Immature natural killer cell (primary cell): ENCODE measurements around the gene HOXA5. TPM values are rescaled to one million over a fixed set of nuclear protein-coding genes. Genes with fewer than 3 reads are reported as not detected.
A peak's percentile ranks its signal among the peaks of the same experiment; 100 is the strongest.

ENCODE experiments used
- DNase-seq, 3 donors: peaks; one replicate each; pipeline ENCODE4 v3.0.0; 2022; ENCODE audit warnings: mixed read lengths in 1 of 3
- H3K27ac Mint-ChIP-seq, 6 donors: one replicate each; pipeline ENCODE4 v1.8.0; 2020; ENCODE audit warnings: mixed read lengths in 6 of 6, mild to moderate bottlenecking in 5 of 6, inconsistent platforms in 4 of 6, moderate library complexity in 3 of 6
- H3K27me3 Mint-ChIP-seq, 3 donors: one replicate each; pipeline ENCODE4 v1.8.0; 2020 to 2021; ENCODE audit warnings: low read depth in 3 of 3, mild to moderate bottlenecking in 3 of 3, mixed read lengths in 3 of 3, moderate library complexity in 3 of 3, inconsistent platforms in 1 of 3
- H3K36me3 Mint-ChIP-seq, 3 donors: one replicate each; pipeline ENCODE4 v1.8.0; 2020; ENCODE audit warnings: mixed read lengths in 3 of 3, inconsistent platforms in 2 of 3, mild to moderate bottlenecking in 2 of 3
- H3K4me1 Mint-ChIP-seq, 2 donors: one replicate each; pipeline ENCODE4 v1.8.0; 2020; ENCODE audit warnings: inconsistent platforms in 2 of 2, mild to moderate bottlenecking in 2 of 2, mixed read lengths in 2 of 2, moderate library complexity in 1 of 2
- H3K4me3 Mint-ChIP-seq, 5 donors: one replicate each; pipeline ENCODE4 v1.8.0; 2020; ENCODE audit warnings: mild to moderate bottlenecking in 5 of 5, mixed read lengths in 5 of 5, inconsistent platforms in 3 of 5, moderate library complexity in 3 of 5
- H3K9me3 Mint-ChIP-seq, 6 donors: one replicate each; pipeline ENCODE4 v1.8.0; 2020; ENCODE audit warnings: mild to moderate bottlenecking in 6 of 6, mixed read lengths in 6 of 6, inconsistent platforms in 4 of 6, moderate library complexity in 3 of 6
- polyA plus RNA-seq, 3 donors: library from polyadenylated mRNA; unstranded; fragments of 300-500 nt; fragmentation: Illumina TruSeq; gene quantifications; one replicate each; pipeline ENCODE4 v1.2.3, GENCODE V29; 2021

Gene HOXA5
- polyA plus RNA-seq, 3 donors from 2014 or later, result 0.42 to 1.1 (median 0.73) TPM

DNA sequence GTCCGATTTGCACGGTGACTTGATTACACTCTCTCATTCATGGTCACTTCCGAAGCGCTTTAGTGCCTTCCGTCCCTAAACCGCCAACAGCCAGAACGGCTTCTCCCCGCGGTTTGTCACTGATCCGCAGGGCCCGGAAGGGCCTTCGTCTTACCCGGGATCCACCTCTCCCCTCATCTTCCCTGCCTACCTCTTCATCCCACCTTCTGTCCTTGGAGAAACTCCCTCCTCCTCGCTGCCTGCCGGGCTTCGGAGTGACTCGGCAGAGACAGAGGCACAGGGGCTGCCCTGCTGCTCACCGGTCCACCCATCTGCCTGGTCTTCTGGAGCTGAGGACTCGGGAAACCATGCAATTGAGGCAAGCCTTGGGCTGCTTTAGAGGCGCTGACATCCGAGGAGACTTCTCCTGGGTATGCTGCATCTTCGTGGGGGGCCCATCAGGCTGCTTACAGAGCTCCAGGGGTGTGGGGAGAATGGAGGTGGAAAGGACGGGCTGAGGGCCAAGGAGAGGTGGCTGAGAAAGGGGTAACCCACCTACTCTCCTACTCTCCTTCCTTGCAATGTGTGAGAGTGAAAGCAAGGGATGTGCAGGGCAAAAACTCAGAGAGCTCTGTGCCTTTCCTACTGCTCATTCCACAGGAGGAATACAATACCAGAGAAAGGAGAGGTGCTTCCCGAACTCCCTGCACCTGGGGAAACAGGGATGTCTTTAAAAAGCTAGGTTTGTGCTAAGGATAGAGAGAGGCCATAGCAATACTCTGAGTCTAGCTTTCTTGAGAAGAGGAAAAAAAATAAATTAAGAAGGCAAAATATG, 42.6 kb upstream of the HOXA5 start:
- H3K36me3 Mint-ChIP-seq, result no peaks in the 10 kb centered on the region
- peak overlapping the region in 2 of 6 donors; percentile 11 to 65 for H3K27ac Mint-ChIP-seq
- peaks cover 61 to 82% (median 74%) of the 10 kb centered on the region in 3 donors for H3K27me3 Mint-ChIP-seq
- DNase-seq, result no peak
- peak overlapping the region; percentile 81 to 96 (median 86) for H3K4me3 Mint-ChIP-seq
- peaks cover 50 to 62% of the 10 kb centered on the region in 2 donors for H3K4me1 Mint-ChIP-seq
- no peaks in the 10 kb centered on the region for H3K9me3 Mint-ChIP-seq

DNA sequence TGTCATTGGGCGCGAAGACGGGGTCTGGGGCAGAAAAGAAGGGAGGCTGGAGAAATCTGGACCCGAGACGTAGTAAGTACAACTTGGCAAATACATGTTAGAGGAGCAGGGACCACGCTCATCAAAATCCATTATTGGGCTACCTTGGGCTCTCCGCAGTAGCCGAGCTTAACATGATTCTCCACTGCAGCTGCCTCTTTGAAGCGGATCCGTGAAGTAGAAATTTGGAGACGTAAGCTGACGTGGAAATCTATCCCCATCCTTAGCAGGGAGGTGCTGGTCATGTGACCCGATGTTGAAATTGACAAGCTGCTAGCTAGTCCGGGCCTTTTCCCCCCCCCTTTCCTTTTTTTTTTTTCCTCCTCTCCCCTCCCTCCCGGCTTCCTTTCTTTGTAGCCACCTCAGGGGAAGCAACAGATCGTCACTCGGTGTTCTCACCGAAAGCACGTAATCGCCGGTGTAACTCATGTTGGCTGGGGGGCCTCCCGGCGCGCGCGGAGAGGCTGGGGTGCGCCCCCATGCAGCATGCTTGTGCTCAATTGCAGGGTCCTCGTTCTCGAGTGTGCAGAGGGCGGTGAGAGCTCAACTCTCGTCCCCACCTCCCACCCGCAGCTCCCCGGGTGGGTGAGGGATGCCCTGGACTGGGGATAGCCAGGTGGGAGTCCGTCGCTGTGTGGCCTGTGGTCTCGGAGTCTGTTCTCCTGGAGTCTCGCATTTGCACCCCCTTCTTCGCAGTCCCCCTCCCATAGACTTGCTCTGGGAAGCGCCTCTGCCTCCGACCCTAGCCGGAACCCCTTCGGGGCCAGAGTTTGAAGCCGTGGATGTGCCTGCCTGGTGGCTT, 41.8 kb upstream of the HOXA5 start, which contains the start of gene HOXA11:
Gene HOXA11, minus strand, starts transcription at position 220 of the 841 bp plus-strand sequence. Its CDS starts 88 bp downstream, at position 132.
- Mint-ChIP-seq H3K9me3 (no peaks in the 10 kb centered on the region), H3K36me3 (no peaks in the 10 kb centered on the region), H3K27me3 (peaks cover 57 to 77% (median 68%) of the 10 kb centered on the region in 3 donors), H3K4me3 (peak within 1 kb of the TSS; percentile 81 to 96 (median 86)), H3K27ac (peak within 1 kb of the TSS in 4 of 6 donors; percentile 15 to 65 (median 43)), H3K4me1 (peaks cover 52 to 62% of the 10 kb centered on the region in 2 donors)
- DNase-seq, result no peak

DNA sequence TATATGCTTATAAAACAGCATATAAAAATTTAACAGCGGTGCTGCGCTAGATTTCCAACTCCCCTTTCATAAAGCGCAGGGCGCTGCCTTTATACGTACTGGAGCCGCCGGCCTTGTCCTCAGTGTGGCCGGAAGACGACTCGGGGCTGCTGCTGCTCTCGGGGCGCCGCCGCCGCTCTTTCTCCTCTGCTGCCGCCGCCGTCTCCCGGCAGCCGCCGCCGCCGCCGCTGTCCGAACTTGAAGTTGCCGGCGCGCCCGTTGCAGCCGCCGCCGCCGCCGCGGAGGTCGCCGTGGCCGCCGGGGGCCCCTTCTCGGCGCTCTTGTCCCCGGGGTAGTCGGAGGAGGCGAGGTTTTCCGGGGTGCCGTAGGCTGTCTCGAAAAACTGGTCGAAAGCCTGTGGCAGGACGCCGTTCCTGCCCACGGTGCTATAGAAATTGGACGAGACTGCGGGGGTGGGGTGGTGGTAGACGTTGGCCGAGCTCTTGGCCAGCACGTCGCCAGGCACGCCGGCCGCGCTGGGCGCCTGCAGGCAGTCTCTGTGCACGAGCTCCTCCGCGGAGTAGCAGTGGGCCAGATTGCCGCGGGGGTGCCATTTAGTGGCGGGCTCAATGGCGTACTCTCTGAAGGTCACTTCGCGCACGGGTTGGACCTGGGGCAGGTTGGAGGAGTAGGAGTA, 41.0 kb upstream of the HOXA5 start:
- Mint-ChIP-seq H3K4me1 (peaks cover 55 to 61% of the 10 kb centered on the region in 2 donors), H3K4me3 (peak overlapping the region; percentile 81 to 96 (median 86)), H3K9me3 (peaks cover 0 to 1% (median 0%) of the 10 kb centered on the region in 6 donors), H3K36me3 (peaks cover 0 to 5% (median 0%) of the 10 kb centered on the region in 3 donors), H3K27ac (peak overlapping the region in 3 of 6 donors; percentile 15 to 65 (median 40)), H3K27me3 (peaks cover 57 to 75% (median 71%) of the 10 kb centered on the region in 3 donors)
- peak in 2 of 3 donors; percentile 45 to 55 for DNase-seq

DNA sequence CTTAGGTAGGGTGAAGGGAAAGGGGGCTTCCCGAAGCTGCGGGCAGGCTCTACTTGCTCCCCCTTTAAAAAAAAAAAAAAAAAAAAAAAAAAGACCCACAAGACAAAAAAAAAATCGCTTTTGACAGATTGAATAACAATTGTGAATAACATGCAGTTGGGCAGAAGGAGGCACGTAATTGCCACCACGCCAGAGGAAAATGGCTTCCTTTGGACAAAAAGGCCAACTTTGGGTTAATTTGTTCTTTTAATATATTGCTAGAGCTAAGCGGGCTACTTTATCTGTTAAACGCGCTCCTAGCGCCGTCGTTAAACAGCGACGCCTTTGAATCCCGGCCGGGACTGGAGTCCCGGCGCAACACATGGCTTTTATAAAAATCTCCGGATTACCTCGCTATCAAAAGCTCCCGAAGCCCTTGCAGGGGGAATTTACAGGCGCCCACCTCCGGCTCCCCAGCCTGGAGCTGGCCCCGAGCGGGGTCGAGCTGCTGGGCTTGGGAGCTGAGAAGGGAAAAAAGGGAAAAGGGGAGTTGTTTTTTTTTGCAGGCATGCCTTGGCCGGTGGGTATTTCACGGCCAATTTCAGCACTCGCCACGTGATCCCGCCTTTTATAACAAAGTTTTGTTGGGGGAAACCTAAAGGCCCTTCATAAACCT, 40.3 kb upstream of the HOXA5 start:
- peaks cover 0 to 8% (median 0%) of the 10 kb centered on the region in 3 donors for H3K36me3 Mint-ChIP-seq
- H3K27me3 Mint-ChIP-seq, result peaks cover 53 to 75% (median 73%) of the 10 kb centered on the region in 3 donors
- peaks cover 52 to 58% of the 10 kb centered on the region in 2 donors for H3K4me1 Mint-ChIP-seq
- no peak for DNase-seq
- peaks cover 0 to 1% (median 0%) of the 10 kb centered on the region in 6 donors for H3K9me3 Mint-ChIP-seq
- H3K27ac Mint-ChIP-seq, result peak overlapping the region in 2 of 6 donors; percentile 46 to 49
- H3K4me3 Mint-ChIP-seq, result peak overlapping the region; percentile 75 to 90 (median 82)

DNA sequence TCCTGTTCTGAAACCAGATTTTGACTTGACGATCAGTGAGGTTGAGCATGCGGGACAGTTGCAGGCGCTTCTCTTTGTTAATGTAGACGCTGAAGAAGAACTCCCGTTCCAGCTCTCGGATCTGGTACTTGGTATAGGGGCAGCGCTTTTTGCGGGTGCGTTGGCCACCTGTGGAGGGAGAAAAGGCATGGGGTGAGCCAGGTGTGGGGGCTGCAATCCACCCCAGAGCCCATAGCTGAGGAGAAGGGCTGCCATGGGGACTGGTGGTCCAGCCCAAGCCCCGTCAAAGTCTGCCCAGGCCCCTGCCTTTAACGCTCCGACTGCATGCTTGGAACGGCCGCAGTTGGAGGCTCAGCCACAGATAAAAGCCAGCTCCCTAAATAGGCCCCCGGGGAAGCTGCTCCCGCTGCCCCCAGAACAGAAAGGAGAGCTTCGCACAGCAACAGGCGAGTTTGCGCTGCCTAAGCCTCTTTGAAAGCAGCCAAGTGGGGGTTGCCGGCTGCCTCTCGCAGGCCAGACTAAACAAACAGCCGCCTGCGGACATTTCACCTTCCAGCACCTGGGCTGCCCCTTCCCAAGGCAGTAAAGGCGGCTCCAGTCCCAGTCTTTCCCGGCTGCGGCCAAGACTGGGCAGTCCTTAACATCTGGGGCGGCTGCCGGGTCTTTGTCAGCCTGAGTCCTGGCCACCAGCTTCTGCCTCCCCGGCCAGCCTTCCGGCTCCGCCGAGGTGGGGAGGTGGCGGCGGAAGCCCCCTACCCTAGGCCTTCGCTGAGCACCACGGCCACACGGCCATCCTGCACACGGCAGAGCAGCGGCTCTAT, 39.6 kb upstream of the HOXA5 start:
- H3K36me3 Mint-ChIP-seq, result peaks cover 0 to 8% (median 0%) of the 10 kb centered on the region in 3 donors
- peaks cover 45 to 51% of the 10 kb centered on the region in 2 donors for H3K4me1 Mint-ChIP-seq
- H3K27ac Mint-ChIP-seq, result peak overlapping the region in 1 of 6 donors; percentile 46
- H3K27me3 Mint-ChIP-seq, result peaks cover 48 to 68% (median 66%) of the 10 kb centered on the region in 3 donors
- peaks cover 0 to 1% (median 0%) of the 10 kb centered on the region in 6 donors for H3K9me3 Mint-ChIP-seq
- H3K4me3 Mint-ChIP-seq, result peak overlapping the region in 3 of 5 donors; percentile 82 to 90 (median 86)
- DNase-seq, result no peak

DNA sequence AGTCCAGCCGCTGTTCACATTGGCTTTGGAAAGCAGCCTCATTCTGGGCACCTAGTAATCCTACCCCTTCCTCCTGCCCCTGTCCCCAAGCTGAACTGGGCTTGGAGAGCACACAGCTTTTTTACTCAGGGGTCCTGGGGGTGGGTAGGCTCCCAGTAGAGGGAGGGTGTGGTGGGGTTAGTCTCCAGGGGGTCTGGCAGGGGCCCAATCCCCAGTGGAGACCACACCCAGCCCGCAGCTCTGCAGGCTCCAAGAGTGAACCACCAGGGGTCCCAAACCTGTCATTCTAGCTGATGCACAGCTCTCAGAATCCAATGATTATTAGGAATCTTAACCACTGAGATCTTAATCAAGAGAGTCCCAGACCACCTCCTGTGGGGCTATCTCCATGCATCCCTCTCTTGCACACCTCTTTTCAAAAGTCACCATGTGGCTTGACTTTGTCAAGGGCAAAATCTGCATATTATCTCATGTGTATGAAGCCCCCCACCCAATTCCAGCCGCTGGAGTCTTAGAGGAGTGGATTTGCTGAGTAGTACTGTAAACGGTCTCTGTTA, 38.9 kb upstream of the HOXA5 start:
- Mint-ChIP-seq H3K27me3 (peaks cover 45 to 63% (median 61%) of the 10 kb centered on the region in 3 donors), H3K9me3 (peaks cover 0 to 1% (median 0%) of the 10 kb centered on the region in 6 donors), H3K4me3 (peak overlapping the region in 2 of 5 donors; percentile 49 to 52), H3K4me1 (peaks cover 38 to 44% of the 10 kb centered on the region in 2 donors), H3K27ac (no peak overlapping the region), H3K36me3 (peaks cover 0 to 8% (median 0%) of the 10 kb centered on the region in 3 donors)
- no peak for DNase-seq

DNA sequence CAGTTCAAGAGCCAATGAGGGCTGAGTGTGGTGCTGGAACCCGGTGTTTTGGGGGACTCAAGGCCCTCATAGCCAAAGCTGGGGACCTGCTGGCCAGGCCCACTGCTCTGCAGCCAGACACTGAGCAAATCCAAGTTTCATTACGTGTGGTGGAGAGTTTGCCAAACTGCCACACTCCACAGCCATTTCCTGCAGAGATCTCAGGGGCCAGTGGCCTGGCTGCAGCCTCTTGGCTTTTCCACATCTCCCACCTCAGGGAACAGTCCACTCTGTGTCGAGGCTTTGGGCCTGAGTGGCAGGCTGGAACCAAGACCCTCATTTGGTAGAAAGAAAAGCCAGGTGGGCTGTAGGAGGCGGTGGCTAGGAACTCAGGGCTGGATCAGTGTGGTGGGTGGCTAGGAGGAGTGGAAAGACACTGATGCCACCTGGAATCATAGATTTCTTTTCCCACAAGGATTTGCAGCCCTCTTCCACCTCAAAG, 38.4 kb upstream of the HOXA5 start:
- no peak overlapping the region for H3K4me3 Mint-ChIP-seq
- DNase-seq, result no peak
- H3K4me1 Mint-ChIP-seq, result peaks cover 35 to 38% of the 10 kb centered on the region in 2 donors
- H3K36me3 Mint-ChIP-seq, result peaks cover 0 to 8% (median 0%) of the 10 kb centered on the region in 3 donors
- H3K27ac Mint-ChIP-seq, result no peak overlapping the region
- H3K9me3 Mint-ChIP-seq, result peaks cover 0 to 1% (median 0%) of the 10 kb centered on the region in 6 donors
- H3K27me3 Mint-ChIP-seq, result peaks cover 42 to 58% (median 57%) of the 10 kb centered on the region in 3 donors

DNA sequence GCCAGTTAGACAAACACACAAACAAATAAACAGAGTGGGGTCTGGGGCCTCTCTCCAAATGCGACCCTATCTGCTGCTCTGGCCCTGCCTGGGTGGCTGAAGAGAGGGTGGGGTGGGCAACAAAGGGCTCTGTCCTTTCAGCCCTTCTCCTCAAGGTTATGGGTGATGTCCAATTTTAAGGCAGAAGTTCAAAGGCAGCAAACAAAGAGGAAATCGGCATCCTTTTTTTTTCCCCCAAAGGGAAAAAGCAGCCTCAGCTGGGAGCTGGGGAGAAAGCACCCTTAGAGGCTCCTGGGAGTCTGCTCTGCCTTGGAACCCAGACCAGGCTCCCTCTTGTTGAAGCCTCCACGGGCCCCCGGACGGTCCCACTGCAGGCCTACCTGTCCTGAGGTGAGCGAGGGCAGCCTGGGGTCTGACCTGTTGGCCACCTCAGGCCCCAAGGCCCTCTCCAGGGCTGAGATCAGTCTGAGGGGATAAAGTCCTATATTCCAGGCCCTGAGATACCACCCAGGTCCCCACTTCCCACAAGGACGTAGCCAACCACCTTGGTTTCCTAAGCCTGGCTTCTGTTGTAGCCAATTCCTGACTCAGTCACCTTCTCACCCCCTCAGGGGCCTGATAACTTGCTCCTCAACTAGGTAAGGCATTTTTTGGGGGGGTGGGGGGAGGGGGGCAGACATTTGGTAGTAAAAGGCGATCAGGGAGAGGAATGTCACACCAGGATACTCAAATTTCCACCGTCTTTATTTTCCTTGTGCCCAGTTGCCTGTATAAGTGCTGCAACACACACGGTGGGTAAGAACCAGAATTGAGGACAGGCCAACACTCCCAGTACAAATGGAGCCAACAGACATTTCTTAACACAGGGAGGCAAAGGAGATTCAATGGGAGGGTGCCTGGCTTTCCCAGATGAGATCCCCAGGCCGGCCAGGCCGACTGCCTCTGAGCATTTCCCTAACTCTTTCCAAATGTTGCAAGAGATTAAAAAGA, 37.2 kb upstream of the HOXA5 start:
- Mint-ChIP-seq H3K9me3 (peaks cover 0 to 1% (median 0%) of the 10 kb centered on the region in 6 donors), H3K27ac (no peak overlapping the region), H3K4me1 (peaks cover 29 to 32% of the 10 kb centered on the region in 2 donors), H3K27me3 (peaks cover 36 to 49% (median 49%) of the 10 kb centered on the region in 3 donors), H3K36me3 (peaks cover 0 to 8% (median 0%) of the 10 kb centered on the region in 3 donors), H3K4me3 (no peak overlapping the region)
- DNase-seq, result no peak

DNA sequence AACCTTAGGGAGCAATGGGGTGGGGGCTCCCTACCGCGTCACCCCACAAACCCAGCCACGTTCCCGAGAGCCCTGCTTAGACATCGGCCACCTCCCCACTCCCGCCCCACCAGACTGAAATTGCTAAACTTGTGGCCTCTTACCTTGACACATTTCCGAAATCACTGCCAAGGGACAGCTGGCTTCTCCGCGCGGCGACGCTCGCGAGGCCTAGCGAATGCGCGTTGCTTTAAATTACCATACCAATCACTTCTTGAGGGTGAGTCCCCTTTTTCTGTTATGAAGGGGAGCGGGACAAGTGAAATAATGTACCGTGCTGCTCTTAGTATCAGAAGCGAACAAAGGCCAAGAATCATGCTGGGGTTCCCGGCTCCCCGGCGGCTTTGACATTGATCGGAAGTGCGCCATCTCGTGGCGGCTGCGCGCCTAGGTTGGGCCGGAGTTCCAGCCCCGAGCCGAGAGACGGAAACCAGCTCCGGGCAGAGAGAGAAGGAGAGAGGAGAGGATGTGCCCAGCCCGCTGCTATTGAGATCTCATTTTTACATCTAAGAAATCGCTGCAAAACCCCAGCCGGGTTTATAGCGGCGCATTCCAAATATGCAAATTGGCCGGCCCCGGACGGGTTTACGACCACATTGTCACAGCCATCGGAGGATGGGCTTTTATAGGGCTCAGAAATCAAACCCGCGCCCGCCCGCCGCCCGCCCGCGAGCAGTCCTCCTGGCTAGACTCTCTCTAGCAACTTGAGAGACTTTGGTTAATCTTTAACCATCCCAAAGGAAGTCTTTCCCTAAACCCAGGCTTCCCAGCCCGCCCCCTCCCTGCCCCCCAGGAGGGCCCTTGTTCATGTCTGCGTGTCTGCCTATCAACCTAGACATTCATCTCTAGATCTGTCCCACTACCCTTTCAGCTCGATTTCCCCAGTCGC, 36.3 kb upstream of the HOXA5 start:
- peak; percentile 58 to 69 (median 67) for DNase-seq
- peak overlapping the region in 1 of 6 donors; percentile 46 for H3K27ac Mint-ChIP-seq
- H3K4me1 Mint-ChIP-seq, result peaks cover 21 to 23% of the 10 kb centered on the region in 2 donors
- peak overlapping the region; percentile 1 to 79 (median 66) for H3K4me3 Mint-ChIP-seq
- peaks cover 27 to 40% (median 39%) of the 10 kb centered on the region in 3 donors for H3K27me3 Mint-ChIP-seq
- H3K9me3 Mint-ChIP-seq, result peaks cover 0 to 1% (median 0%) of the 10 kb centered on the region in 6 donors
- peaks cover 0 to 8% (median 0%) of the 10 kb centered on the region in 3 donors for H3K36me3 Mint-ChIP-seq

DNA sequence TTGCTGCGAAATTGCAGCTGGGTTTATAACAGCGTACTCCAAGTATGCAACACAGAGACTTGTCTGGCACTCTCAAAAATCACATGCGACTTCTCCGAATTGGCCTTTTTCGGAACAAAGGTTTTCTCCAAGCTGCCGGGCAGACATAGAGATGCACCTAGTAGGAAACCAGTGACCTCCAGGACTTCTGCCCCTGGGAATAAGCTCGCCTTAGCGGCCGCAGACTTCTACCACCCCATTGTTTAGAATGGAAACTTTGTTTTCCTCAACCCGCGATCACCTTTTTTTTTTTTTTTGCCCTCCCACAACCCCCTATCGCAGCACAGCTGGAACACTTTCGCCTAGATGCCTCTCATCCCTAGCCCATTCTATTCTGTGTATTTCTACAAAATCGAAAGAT, 35.5 kb upstream of the HOXA5 start:
- Mint-ChIP-seq H3K9me3 (peaks cover 0 to 1% (median 0%) of the 10 kb centered on the region in 6 donors), H3K27me3 (peaks cover 24 to 34% (median 33%) of the 10 kb centered on the region in 3 donors), H3K4me1 (peaks cover 16% of the 10 kb centered on the region in 2 donors), H3K36me3 (peaks cover 0 to 8% (median 0%) of the 10 kb centered on the region in 3 donors), H3K4me3 (no peak overlapping the region), H3K27ac (no peak overlapping the region)
- no peak for DNase-seq
